Iris pigment epithelial cell (primary cell): Measurements from ENCODE around the gene PKMYT1.

ENCODE experiments used
- DNase-seq: peaks from one replicate; pipeline ENCODE4 v3.0.0-alpha.2; 2011; ENCODE audit warnings: low read depth

PKMYT1 gene

DNA sequence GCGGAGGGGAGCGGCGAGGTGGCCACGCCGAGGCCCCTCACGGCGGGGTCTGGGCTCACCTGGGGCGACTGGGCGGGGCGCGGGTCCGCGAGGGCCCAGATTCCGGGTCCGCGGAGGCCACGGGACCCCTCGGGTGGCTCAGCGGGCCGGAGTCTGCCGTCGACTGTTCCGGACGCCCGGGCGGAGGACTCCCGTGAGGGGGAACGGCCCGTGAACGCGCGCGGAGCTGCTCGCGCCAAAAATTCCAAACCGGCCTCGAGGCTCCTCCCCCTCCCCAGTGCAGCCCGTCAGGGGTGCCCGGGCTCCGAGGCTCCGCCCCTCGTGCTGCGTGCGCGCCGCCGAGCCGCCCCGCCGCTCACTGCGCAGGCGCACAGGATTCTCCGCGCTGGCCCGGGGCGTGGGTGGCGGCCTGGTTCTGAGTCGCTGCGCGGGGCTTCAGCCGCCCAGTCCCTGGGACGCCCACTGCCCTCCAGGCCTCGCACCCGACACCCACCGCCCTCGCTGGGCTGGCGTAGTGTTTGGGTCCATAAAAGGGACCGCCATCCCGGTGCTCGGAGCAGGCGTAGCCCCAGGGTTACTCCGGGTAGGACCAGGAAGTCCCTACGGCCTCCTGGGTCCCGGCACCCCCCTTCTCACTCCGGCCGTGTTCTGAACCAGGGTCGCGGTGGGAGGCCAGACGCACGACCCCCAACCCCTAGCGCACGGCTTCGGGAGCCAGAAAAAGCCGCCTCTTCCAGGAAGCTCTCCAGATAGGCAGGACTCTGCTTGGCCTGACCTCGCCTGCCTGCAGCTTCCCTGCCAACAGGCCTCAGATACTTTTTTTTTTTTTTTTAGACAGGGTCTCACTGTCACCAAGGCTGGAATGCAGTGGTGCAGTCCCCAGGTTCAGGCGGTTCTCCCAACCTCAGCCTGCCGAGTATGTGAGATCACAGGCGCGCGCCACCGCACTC lies at the start of gene PKMYT1:
Gene PKMYT1 (minus strand): TSS at position 220 of the 950 bp plus-strand sequence. CDS start 789 bp downstream, outside the sequence.
- peak; percentile 73 for DNase-seq

DNA sequence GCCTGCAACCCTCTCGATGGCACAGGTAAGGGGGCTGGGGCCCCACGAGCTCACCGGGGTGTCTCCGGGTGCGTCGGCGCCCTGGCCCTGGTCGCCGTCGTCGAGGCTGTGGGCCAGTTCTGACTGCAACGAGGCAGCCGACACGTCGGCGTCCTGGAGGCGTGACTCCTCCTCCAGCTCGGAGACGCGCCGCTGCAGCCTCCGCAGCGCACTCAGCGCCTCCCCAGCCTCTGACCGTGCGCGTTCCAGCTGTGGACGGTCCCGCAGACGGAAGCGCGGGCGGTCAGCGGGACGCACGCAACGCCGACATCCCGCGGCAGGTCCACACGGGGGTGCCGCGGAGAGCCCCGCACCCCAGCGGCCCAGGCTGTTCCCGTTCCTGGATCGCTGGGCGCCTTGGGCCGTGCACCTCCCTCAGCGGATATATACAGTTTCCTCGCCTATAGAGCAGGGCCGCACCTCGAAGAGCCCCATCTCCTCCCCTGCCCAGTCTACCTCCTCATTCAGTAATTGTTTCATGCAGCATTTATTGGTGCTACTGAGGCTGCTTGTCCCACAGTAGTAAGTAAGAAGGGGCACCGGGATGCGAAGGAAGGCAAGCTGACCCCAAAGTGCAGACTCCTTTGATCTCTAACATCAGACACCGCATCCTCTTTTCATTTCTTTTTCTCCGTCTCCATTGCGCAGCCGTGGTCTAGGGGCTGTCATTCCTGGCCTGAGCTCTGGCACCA lies 49.4 kb upstream of the PKMYT1 start:
- DNase-seq: peak; percentile 48

GRCh38 chr16:3028716-3029319 lies 48.6 kb upstream of the PKMYT1 start:
- DNase-seq: no peak

DNA sequence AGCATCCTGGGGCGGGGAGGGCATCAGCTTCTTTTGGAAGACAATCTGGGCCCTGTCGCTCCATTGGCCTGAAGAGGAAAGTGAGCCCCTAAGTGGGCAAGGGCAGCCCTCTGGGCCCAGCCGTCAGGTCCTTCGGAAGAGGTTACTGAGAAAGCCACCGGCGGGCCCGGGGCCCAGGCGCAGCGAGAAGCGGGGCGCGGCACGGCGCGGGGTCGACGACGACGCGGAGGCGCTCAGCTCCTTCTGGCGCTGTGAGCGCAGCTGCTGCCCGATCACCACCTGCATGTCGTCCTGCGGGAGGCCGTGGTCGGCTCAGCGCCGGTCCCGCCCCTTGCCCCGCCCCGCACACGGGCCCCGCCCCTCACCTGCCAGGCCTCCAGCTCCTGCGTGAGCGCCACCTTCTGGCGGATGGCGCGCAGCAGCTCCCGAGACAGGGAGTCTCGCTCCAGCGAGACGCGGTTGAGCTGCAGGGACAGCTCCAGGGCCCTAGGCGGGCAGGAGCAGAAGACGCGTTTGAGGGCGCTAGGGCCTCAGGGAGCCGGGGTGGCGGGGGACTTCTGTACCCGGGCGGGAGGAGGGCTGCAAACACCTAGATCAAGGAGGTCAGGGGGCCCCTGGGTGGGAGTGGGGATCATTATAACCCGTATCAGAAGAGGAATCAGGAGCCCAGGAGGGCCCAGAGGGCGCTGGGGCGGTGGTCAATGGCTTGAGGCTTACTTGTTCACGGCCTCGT lies 47.9 kb upstream of the PKMYT1 start:
- DNase-seq: peak; percentile 66

DNA sequence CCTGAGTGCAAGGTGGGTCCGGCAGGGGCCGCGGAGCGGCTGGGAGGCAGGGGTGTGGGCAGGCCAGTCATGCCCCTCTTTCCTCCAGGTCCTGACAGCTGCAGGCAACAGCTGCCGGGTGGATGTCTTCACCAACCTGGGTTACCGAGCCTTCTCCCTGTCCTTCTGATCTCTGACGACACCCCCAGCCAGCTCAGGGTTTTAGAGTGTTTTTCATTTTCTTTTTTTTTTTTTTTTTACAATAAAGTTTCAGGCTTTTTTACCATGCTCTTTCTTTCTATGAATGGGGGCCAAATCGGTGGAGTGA lies 47.2 kb upstream of the PKMYT1 start:
- no peak for DNase-seq

GRCh38 chr16:3026609-3027488 lies 46.6 kb upstream of the PKMYT1 start:
- DNase-seq: no peak

GRCh38 chr16:3026003-3026378 lies 45.7 kb upstream of the PKMYT1 start:
- DNase-seq: no peak

- no peak for DNase-seq
Measured at GRCh38 chr16:3025032-3026002, 45.1 kb upstream of the PKMYT1 start.

DNA sequence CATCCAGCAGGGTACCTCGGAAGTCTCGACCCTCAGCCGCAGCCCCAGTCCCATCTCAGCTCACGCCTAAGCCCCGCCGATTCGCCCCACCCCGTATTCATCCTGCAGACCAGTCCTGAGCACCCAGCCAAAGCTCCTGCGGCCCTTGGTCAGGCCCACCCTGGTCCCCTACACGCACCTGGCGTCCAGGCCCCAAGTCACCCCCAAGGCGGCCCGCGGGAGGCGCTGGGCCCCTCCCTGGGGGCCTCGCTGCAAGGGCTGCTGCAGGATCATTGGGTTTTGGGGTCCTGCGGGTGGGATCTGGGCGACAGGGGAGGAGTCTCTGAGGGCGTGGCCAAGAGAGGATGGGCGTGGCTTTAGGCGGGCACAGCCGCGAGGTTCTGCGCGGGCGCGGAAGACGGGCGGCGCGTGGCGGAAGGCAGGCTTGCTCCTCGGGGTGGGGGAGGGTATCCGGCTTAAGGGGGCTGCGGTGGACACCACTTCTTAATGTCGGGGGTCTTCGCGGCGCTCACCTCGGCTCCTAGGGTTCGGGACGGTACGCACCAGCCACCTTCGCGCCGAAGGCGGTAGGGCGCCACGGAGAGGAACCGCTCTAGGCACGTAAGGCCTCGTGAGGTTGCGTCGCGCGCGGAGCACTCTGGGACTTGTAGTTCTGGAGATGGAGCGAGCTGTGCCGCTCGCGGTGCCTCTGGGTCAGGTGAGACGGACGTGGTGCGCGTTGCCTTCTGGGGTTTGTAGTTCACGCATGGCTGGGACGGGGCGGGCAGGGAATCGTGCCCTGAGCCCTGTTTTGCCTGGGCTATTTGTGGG lies 43.6 kb upstream of the PKMYT1 start, which contains the start of the genes HCFC1R1 and THOC6:
Gene HCFC1R1 (minus strand): TSS at position 274 of the 810 bp plus-strand sequence. CDS start 1 bp downstream, at position 273.
Gene THOC6 (plus strand): TSS at position 367 of the 810 bp plus-strand sequence. CDS start 292 bp downstream, at position 659.
- DNase-seq: peak; percentile 99

GRCh38 chr16:3023415-3023668 lies 43.1 kb upstream of the PKMYT1 start:
- peak; percentile 60 for DNase-seq

DNA sequence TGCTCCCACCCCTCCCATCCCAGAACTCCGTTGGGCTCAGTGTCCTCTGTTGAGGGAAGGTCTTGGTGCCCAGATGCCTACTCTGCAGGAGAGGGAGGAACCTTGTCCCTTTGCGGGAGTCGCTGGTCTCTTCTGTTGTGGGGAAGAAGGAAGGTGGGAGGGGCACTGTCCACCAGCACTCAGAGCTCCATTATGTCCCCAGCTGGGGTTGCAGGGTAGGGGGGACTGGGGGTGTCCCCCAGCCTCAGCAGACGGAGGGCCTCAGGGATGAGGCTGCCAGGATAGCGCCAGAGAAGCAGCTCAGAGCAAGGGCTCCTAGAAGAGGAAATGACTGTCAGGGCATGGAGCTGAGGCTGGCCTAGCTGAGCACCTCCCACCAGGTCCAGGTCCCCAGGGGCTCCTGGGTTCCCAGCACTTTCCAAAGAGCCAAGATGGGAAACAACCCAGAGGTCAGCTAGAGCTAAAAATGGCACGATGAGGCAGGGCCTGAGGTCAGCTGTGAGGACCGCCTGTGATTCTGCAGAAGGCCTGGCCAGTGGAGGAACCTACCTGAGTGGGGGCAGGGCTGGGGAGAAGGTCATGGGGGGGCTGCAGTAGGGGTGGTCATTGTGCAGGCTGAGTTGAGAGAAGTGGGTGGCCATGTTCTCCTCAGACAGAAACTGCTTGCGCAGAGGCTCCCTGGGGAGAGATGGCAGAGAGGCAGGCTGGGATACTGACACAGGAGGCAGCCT lies 42.6 kb upstream of the PKMYT1 start:
- DNase-seq: peak; percentile 12

DNA sequence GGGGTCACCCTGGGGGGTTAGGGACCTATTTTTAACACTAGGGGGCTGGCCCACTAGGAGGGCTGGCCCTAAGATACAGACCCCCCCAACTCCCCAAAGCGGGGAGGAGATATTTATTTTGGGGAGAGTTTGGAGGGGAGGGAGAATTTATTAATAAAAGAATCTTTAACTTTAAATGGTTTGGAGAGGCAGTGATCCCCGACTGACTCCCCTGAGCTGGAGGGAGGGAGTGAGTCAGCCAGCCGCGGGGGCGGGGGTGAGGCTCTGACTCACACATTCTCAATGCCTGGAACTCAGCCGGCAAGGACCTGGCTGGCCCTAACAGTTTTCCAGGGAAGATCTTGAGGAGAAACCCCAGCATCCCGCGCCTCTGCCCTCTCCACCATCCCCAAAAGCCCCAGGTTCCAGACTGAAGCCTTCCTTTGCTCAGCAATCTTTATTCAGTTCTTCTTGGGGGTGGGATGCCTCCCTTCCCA lies 42.0 kb upstream of the PKMYT1 start:
- peak; percentile 96 for DNase-seq

DNA sequence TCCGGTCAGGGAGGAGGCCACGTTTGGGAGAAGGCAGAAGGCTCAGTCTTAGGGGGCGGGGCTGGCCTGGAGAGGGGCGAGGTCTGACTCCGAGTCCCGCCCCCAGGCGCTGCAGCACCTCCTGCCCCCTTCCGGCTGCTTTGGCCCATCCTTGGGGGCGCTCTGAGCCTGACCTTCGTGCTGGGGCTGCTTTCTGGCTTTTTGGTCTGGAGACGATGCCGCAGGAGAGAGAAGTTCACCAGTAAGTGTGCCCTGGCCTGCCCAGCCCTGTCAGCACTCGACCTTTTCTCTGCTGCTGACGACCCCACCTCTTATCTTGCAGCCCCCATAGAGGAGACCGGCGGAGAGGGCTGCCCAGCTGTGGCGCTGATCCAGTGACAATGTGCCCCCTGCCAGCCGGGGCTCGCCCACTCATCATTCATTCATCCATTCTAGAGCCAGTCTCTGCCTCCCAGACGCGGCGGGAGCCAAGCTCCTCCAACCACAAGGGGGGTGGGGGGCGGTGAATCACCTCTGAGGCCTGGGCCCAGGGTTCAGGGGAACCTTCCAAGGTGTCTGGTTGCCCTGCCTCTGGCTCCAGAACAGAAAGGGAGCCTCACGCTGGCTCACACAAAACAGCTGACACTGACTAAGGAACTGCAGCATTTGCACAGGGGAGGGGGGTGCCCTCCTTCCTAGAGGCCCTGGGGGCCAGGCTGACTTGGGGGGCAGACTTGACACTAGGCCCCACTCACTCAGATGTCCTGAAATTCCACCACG lies 41.4 kb upstream of the PKMYT1 start:
- DNase-seq: peak; percentile 96

DNA sequence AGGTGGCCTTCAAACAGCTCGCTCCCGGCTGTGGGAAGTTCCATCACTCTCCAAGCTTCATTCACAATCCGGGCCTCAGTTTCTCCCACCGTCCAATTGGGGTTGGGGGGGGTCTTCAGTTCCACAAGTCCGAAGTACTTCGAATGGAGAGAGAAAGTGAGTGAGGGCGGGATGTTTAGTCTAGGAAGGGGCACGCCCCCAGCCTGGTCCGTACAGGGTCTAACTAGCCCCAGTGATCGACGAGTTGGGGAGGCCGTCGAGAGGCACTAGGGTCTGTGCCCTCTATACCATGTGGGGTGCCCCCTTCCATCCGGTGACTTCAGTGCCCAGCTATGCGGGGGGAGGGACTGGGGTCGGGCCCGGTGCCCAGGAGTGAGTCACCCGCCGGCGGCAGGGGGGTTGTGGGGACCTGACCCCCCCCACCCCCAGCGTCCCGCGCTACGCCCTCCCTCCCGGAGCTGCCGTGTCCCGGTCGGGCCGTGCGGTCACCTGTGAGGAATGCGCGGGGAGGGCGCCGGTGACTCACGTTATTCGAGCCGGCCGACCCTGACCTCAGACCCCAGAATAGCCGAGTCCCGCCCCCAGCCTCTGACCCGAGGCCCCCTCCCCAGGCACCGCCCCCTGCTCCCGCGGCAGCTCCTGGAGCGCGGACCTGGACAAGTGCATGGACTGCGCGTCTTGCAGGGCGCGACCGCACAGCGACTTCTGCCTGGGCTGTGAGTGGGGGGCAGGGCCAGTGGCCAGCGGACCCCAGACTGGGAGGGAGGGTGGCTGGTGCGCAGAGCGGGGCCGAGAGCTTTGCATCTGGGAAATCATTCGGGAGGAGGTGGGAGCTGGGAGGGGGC lies 40.6 kb upstream of the PKMYT1 start:
- DNase-seq: peak; percentile 90

DNA sequence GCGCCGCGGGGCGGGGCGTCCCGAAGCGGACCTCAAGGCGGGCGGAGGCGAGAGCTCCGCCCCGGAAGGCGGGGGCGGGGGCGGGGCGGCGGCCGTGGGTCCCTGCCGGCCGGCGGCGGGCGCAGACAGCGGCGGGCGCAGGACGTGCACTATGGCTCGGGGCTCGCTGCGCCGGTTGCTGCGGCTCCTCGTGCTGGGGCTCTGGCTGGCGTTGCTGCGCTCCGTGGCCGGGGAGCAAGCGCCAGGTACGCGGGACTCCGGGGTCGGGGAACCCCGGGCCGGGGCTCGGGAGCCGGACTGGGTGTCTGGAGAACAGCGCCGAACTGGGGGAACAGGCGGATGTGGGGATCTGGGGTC lies 40.0 kb upstream of the PKMYT1 start, which contains the start of gene TNFRSF12A:
Gene TNFRSF12A (plus strand): TSS at position 122 of the 357 bp plus-strand sequence. CDS start 30 bp downstream, at position 152.
- peak; percentile 81 for DNase-seq

GRCh38 chr16:3019594-3020246 lies 39.5 kb upstream of the PKMYT1 start:
- DNase-seq: no peak
